22Rv1 (cell line): ENCODE results near the gene ZNF883.

Experiments
- CTCF ChIP-seq: fragments of 450-650 bp; IDR thresholded peaks from 2 replicates; pipeline ENCODE4 v1.5.1; 2017; ENCODE audit warnings: mild to moderate bottlenecking
- ZFX ChIP-seq: fragments of 450-650 bp; IDR thresholded peaks from 2 replicates; pipeline ENCODE4 v1.6.1; 2017; ENCODE audit warnings: antibody characterized with exemption, borderline replicate concordance

DNA sequence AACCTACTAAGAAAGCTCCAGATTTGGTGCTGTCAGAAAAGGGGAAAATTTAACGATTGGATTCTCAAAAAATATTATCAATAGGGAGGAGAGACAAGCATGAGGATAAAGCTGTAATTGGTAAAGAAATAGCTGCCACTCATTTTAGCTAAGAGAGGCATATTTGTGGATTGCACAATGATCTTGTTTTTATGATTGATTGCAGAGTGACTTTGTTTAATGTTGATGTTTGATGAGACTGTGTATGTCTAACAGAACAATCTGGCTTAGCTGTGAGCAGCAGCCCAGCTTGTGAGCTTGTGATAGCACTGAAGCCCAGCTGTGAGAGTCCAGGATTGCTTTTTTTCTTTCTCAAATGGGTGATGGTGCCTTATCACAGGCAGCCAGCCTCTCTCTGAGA lies 56.4 kb downstream of the ZNF883 start:
- TF ChIP-seq CTCF = no peak
- TF ChIP-seq ZFX = no peak
